DND-41 (cell line): ENCODE measurements around the gene DPY19L2.
"Not testable (repeated sequence)": the region's sequence is repeated elsewhere in the genome, so short reads cannot be mapped to it uniquely, and the experiment has no call there.

Experiments
- EZH2 ChIP-seq: IDR thresholded peaks from 3 replicates; pipeline ENCODE4 v1.6.1; 2012; ENCODE audit warnings: borderline replicate concordance, low read depth, mild to moderate bottlenecking, moderate library complexity, low read length, inconsistent platforms; ENCODE audit not compliant: severe bottlenecking
- TF ChIP-seq, protein P1 (sequence below): IDR thresholded peaks from 2 replicates; pipeline ENCODE4 v1.5.1; 2012; ENCODE audit warnings: borderline replicate concordance, low read length, moderate library complexity, mild to moderate bottlenecking; ENCODE audit not compliant: poor library complexity, severe bottlenecking; ENCODE audit errors: extremely low read depth

DNA sequence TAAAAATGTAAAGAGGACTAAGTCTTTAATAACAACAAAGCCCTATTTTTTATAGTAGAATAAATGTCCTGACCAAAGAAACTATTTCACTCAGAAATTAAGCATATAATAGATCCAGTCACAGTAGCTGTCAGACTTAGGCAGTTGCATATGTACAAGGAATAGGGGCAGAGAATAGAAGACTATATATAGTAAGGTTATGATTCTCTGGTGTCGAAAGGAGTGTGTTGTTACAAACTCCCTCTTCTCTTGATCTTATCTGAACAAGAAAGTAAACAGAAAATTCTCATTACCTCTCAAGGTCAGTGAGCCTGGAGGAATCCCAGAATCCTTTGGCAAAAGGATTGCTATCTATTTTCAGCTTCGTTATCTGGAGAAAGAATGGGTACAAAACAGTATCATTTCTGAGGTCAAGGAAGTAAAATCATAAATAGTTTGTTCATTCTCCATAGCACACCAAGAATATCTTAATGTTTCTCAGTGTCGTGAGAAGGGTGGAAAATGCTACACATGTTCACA lies 46.9 kb upstream of the DPY19L2 start:
- TF ChIP-seq, protein P1, sequence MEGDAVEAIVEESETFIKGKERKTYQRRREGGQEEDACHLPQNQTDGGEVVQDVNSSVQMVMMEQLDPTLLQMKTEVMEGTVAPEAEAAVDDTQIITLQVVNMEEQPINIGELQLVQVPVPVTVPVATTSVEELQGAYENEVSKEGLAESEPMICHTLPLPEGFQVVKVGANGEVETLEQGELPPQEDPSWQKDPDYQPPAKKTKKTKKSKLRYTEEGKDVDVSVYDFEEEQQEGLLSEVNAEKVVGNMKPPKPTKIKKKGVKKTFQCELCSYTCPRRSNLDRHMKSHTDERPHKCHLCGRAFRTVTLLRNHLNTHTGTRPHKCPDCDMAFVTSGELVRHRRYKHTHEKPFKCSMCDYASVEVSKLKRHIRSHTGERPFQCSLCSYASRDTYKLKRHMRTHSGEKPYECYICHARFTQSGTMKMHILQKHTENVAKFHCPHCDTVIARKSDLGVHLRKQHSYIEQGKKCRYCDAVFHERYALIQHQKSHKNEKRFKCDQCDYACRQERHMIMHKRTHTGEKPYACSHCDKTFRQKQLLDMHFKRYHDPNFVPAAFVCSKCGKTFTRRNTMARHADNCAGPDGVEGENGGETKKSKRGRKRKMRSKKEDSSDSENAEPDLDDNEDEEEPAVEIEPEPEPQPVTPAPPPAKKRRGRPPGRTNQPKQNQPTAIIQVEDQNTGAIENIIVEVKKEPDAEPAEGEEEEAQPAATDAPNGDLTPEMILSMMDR: not testable (repeated sequence)
- not testable (repeated sequence) for TF ChIP-seq EZH2
